ENCODE measurements around the gene PDE4A.

GRCh38 chr19:10404888-10405820 is 15.2 kb upstream of the PDE4A start:
- no peak for TF ChIP-seq EZH2 (IDR thresholded peaks at IDR 0.05; ENCODE audit: insufficient read depth, poor library complexity, severe bottlenecking)
- TF ChIP-seq EZH2phosphoT487 (IDR thresholded peaks at IDR 0.05; ENCODE audit: insufficient read depth, low read depth) = no peak
